Suprapubic skin (tissue), 3 donors: Measurements from ENCODE around the gene KLHL8.

Experiments
- POLR2A ChIP-seq, 2 donors: fragments of 450-650 bp; IDR thresholded peaks; one replicate each; pipeline ENCODE4 v1.6.1; 2017; ENCODE audit warnings: antibody characterized with exemption in 2 of 2, mild to moderate bottlenecking in 2 of 2, moderate library complexity in 2 of 2
- TF ChIP-seq, protein P1 (sequence below), 2 donors: fragments of 200-600 bp in 1 of 2; fragments of 450-650 bp in 1 of 2; sonication (generic) in 1 of 2; IDR thresholded peaks; one replicate each; pipeline ENCODE4 v1.5.1; 2016 to 2019; ENCODE audit warnings: antibody characterized with exemption in 2 of 2, mild to moderate bottlenecking in 1 of 2, moderate library complexity in 1 of 2

DNA sequence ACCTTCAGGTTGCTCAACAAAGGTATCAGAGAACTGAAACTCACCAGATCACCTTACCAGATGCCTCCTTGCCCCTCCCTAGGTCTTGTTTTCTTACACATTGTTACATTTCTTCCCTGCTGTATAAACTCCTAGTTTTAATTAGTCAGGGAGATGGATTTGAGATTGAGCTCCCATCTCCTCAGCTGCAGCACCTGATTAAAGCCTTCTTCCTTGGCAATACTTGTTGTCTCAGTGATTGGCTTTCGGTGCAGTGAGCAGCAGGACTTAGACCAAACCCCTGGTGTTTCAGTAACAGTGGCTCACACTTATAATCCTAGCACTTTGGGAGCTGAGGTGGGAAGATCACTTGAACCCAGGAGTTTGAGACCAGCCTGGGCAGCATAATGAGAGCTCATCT, 42.5 kb upstream of the KLHL8 start:
- TF ChIP-seq, protein P1, sequence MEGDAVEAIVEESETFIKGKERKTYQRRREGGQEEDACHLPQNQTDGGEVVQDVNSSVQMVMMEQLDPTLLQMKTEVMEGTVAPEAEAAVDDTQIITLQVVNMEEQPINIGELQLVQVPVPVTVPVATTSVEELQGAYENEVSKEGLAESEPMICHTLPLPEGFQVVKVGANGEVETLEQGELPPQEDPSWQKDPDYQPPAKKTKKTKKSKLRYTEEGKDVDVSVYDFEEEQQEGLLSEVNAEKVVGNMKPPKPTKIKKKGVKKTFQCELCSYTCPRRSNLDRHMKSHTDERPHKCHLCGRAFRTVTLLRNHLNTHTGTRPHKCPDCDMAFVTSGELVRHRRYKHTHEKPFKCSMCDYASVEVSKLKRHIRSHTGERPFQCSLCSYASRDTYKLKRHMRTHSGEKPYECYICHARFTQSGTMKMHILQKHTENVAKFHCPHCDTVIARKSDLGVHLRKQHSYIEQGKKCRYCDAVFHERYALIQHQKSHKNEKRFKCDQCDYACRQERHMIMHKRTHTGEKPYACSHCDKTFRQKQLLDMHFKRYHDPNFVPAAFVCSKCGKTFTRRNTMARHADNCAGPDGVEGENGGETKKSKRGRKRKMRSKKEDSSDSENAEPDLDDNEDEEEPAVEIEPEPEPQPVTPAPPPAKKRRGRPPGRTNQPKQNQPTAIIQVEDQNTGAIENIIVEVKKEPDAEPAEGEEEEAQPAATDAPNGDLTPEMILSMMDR (IDR thresholded peaks at IDR 0.05) = no peak
- TF ChIP-seq POLR2A (IDR thresholded peaks at IDR 0.05) = no peak
